ENCODE measurements around the gene THBS3. TPM values are rescaled to one million over a fixed set of nuclear protein-coding genes. Genes with fewer than 3 reads are reported as not detected.
A peak's percentile ranks its signal among the peaks of the same experiment; 100 is the strongest.

THBS3 gene
- total RNA-seq, 3 donors from 2014 or later (not counting 1 experiment from before 2014, with no cell fraction given) = 16.2 to 19.4 (median 18.6) TPM

GRCh38 chr1:155253208-155253607, 45.5 kb upstream of the THBS3 start:
- Histone ChIP-seq H3K9me3 (ENCODE audit: control insufficient read depth, insufficient read depth, low read length) (no peaks in the 10 kb centered on the region), H3K4me3 (ENCODE audit: low read length) (no peak overlapping the region), H3K4me1 (ENCODE audit: control insufficient read depth, insufficient read depth, low read length) (peaks cover 33% of the 10 kb centered on the region), H3K27me3 (ENCODE audit: control insufficient read depth, insufficient read depth, low read length) (no peaks in the 10 kb centered on the region), H3K36me3 (ENCODE audit: control insufficient read depth, insufficient read depth, low read length) (peaks cover 15% of the 10 kb centered on the region), H3K27ac (ENCODE audit: low read length) (no peak overlapping the region)
- Mint-ChIP-seq H3K27ac (no peak overlapping the region), H3K36me3 (peaks cover 9% of the 10 kb centered on the region), H3K4me3 (peak overlapping the region; percentile 62), H3K9me3 (no peaks in the 10 kb centered on the region), H3K4me1 (peaks cover 31 to 37% of the 10 kb centered on the region in 2 donors), H3K27me3 (ENCODE audit: low read depth in 2 of 2) (no peaks in the 10 kb centered on the region)
- DNase-seq (no peak), ATAC-seq (no peak)
- intact Hi-C loops (cut with micrococcal nuclease) = loop anchor here (10.0 kb wide), 1 partner anchor 252 kb away; no protein-coding TSS in a partner anchor
- TF ChIP-seq CTCF (IDR thresholded peaks at IDR 0.05) = no peak
- whole genome bisulfite sequencing (ENCODE audit: insufficient coverage) = 93% methylated on average over 5 of the region's 5 CpGs

GRCh38 chr1:155251566-155251965, 43.9 kb upstream of the THBS3 start:
- no peak for ATAC-seq
- no peak for TF ChIP-seq CTCF (IDR thresholded peaks at IDR 0.05)
- 98% methylated on average over 6 of the region's 7 CpGs for WGBS (ENCODE audit: insufficient coverage)
- intact Hi-C loops (cut with micrococcal nuclease) = loop anchor here (2.0 to 10.0 kb wide), 2 partner anchors 21 to 253 kb away; partner anchors contain the start of gene CLK2
- no peaks in the 10 kb centered on the region for H3K36me3 Mint-ChIP-seq
- Histone ChIP-seq H3K36me3 (ENCODE audit: control insufficient read depth, insufficient read depth, low read length) (peaks cover 5% of the 10 kb centered on the region), H3K27ac (ENCODE audit: low read length) (no peak overlapping the region), H3K27me3 (ENCODE audit: control insufficient read depth, insufficient read depth, low read length) (no peaks in the 10 kb centered on the region), H3K9me3 (ENCODE audit: control insufficient read depth, insufficient read depth, low read length) (no peaks in the 10 kb centered on the region), H3K4me1 (ENCODE audit: control insufficient read depth, insufficient read depth, low read length) (peaks cover 33% of the 10 kb centered on the region), H3K4me3 (ENCODE audit: low read length) (no peak overlapping the region)
- H3K4me1 Mint-ChIP-seq = peaks cover 22 to 37% of the 10 kb centered on the region in 2 donors
- H3K27me3 Mint-ChIP-seq (ENCODE audit: low read depth in 2 of 2) = no peaks in the 10 kb centered on the region
- no peak overlapping the region for H3K27ac Mint-ChIP-seq
- no peaks in the 10 kb centered on the region for H3K9me3 Mint-ChIP-seq
- no peak overlapping the region for H3K4me3 Mint-ChIP-seq
- DNase-seq = no peak

- H3K9me3 Mint-ChIP-seq = no peaks in the 10 kb centered on the region
- H3K27ac Mint-ChIP-seq = peak overlapping the region in 1 of 2 donors; percentile 58
- no peaks in the 10 kb centered on the region for H3K36me3 Mint-ChIP-seq
- no peaks in the 10 kb centered on the region for H3K9me3 ChIP-seq (ENCODE audit: control insufficient read depth, insufficient read depth, low read length)
- H3K27me3 ChIP-seq (ENCODE audit: control insufficient read depth, insufficient read depth, low read length) = no peaks in the 10 kb centered on the region
- no peaks in the 10 kb centered on the region for H3K27me3 Mint-ChIP-seq (ENCODE audit: low read depth in 2 of 2)
- peaks cover 31% of the 10 kb centered on the region for H3K4me1 ChIP-seq (ENCODE audit: control insufficient read depth, insufficient read depth, low read length)
- H3K4me1 Mint-ChIP-seq = peaks cover 18 to 33% of the 10 kb centered on the region in 2 donors
- H3K4me3 Mint-ChIP-seq = peak overlapping the region; percentile 63
- ATAC-seq (peak; percentile 98 to 100 (median 98)), DNase-seq (peak; percentile 96 to 97)
- WGBS (ENCODE audit: insufficient coverage) = 20% methylated on average over 23 of the region's 23 CpGs
- H3K4me3 ChIP-seq (ENCODE audit: low read length) = peak overlapping the region; percentile 46
- TF ChIP-seq CTCF (IDR thresholded peaks at IDR 0.05) = peak; percentile 100
- no peak overlapping the region for H3K27ac ChIP-seq (ENCODE audit: low read length)
- intact Hi-C loops (cut with micrococcal nuclease) = loop anchor here (1.0 to 10.0 kb wide), 4 partner anchors 22 to 341 kb away; partner anchors contain the start of gene CLK2
- no peaks in the 10 kb centered on the region for H3K36me3 ChIP-seq (ENCODE audit: control insufficient read depth, insufficient read depth, low read length)
These were observed 43.1 kb upstream of the THBS3 start for GRCh38 chr1:155250633-155251449.

All from natural killer cell (primary cell).